DMS153 (cell line): Measurements from ENCODE around the gene KIFC3.
"Not testable (repeated sequence)": the region's sequence is repeated elsewhere in the genome, so short reads cannot be mapped to it uniquely, and the experiment has no call there.

Experiments used
- DNase-seq: peaks from one replicate; lab custom pipeline; 2025; lab: John Stamatoyannopoulos, UW

The KIFC3 gene

DNA sequence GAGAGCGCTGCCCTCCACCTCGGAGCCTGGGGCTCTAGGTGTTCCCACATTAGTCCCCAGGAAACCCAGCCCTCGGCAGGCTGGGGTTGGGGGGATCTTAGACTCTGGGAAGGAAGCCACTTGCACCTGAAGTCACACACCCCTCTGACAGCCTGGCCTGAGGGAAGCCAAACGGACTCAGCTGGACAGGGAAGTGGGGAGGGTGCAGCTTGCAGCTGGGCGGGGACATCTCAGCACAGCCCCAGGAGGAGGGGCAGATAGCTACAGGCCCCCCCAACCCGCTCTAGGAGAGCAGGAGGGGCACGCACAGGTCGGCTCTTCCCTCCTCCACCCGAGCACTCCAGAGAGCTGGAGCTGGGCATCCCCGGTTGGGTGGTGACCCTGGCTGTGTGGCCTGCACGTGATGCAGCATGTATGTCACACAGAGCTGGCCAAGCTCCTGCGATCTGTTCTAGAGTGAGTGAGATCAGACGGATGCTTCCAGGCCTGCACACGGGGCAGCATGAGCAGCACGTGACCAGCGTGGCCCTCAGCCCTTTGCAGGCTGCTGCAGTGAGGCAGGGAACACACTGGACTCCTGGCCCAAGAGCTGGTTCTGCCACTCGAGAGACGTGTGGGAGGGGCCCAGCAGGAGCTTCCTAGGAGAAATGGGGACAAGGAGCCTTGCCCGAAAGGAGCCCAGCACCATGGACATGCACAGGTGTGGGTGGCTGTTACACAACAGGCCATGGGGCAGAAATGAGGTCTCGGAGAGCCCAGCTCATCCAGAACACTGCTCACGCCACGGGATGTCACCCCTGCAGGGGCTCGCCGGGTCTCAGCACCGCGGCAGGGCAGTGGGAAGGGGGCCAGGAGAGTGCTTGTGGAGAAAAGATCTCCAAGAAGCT, 15.4 kb downstream of the KIFC3 start:
- no peak for DNase-seq

DNA sequence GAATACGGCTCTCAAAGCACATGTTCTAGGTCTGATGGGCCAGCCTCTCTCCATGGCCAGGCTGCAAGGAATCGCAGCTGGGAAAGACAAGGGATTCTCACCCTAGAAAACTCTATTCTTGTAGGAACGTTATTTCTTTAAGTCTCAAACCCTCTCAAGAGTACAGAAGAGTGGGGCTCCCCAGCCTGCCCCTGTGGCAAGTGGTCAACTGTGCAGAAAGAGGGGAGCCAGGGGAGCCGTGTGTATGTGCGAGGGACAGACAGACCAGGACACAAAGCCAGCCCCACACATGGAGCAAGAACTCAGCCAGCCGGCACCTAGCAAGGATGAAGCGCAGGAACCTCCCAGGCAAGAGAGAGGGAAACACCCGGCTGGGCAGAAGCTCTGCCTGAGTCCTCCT, 16.4 kb downstream of the KIFC3 start:
- no peak for DNase-seq

DNA sequence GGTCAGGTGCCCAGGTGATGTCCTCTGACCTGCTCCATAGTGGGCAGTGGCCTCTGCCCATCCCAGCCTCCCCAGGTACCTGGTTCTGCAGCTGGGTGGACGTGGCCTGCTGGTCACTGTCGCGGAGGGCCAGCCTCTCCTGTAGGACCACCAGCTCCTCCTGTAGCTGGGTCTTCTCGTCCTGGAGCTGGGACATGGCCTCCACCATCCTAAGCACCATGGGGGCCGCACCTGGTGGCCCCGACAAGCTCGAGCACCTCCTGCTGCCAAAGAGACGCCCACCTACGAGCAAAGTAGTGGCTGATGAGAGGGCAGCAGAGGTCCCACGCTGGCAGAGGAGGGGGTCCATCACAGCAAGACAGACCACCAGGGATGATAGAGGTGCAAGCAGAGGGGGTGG, 16.9 kb downstream of the KIFC3 start:
- DNase-seq: no peak

DNA sequence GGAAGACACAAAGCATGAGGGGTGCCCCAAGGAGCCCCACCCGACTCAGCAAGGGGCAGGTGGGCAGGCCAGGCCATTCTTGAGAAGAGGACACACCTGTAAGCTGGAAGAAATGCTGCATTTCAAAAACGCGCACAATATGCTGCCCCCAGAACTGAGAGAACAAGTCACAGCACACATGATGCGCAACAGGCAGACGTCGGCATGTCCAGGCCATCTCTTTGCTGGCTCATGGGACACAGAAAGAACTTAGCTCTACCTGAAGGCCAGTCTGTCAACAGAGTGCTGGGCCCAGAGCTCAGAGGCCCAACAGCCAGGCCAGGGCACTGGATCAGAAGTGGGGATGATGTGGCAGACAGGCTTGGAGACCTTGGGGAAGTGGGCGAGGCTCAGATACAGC, 18.0 kb downstream of the KIFC3 start:
- no peak for DNase-seq

DNA sequence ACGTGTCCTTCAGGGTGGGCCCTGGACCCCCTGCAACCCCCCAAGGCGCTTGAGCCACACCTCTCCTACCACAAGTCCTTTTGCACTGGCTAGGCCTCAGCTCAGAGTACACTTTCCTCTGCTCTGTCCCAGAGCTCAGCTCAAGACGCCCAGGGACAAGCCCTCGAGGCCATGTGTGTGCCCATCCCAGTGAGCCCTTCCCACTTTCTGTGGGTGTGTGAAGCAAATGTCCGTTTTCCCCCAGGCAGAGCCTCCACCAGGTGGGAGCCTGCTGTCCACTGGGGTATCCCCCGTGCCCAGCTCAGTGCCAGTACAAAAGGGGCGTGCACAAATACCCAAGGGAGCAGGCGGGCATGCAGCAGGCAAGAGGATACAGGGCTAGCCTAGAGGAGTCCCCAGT, 18.4 kb downstream of the KIFC3 start:
- DNase-seq: no peak

DNA sequence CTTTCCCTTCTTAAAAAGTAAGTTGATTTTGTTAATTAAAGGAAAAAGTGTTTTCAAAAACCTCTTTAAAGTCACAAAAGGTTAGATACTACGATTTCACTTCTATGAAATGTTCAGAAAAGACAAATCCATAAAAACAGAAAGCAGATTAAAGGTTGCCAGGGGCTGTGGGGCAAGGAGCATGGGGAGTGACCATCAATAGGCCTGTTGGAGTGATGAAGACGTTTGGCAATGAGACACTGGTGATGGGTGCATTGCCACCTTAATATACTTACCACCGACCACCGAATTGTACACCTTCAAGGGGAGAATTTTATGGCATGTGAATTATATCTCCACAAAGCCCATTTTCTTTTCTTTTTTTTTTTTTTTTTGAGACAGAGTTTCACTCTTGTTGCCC, 19.2 kb downstream of the KIFC3 start:
- no peak for DNase-seq

DNA sequence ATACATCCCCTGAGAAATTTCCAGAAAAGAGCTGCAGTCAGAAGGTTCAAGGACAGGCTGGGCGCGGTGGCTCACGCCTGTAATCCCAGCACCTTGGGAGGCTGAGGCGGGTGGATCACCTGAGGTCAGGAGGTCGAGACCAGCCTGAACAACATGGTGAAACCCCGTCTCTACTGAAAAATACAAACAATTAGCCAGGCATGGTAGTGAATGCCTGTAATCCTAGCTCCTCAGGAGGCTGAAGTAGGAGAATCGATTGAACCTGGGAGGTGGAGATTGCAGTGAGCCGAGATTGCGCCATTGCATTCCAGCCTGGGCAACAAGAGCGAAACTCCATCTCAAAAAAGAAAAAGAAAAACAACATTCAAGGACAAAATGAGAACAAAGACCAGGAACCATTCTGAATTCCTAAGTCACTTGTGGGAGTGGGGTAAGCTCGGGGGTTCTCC, 19.7 kb downstream of the KIFC3 start:
- not testable (repeated sequence) for DNase-seq

DNA sequence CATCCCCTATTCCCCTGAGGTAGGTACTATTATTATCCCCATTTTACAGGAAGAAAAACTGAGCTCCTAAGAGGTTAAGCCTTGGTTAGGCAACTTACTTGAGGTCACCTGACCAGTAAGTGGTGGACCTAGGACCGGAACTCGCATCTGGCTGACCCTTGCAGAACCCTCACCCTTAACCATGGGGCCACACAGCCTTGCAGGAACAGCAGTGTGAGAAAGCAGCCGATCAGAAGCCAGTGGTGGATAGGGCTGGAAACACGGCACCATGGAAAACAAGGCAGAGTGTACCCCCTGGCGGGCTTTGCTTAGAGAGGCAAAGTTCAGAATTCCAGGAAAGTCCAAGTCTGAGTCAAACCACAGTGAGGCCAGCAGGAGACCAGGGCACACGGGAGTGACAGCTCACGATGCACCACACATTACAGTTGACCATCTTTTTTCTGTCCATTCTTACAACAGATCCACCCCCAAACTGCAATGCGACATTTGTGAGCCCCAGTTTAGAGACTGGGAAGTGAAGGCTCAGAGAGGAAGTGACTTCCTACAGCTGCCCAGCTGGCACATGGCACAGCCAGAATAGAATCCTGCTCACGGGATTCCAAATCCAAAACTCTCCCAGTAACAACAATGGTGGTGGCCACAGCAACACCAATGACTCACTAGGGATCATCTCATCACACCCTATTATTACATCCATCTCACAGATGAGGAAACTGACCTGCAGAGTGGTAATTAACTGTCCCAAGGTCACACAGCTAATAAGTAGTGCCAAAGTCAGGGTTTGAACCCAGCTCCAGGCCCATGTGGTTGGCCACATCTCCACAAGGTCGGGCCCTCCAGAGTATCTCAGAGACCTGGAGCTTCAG, 20.3 kb downstream of the KIFC3 start:
- DNase-seq: no peak

DNA sequence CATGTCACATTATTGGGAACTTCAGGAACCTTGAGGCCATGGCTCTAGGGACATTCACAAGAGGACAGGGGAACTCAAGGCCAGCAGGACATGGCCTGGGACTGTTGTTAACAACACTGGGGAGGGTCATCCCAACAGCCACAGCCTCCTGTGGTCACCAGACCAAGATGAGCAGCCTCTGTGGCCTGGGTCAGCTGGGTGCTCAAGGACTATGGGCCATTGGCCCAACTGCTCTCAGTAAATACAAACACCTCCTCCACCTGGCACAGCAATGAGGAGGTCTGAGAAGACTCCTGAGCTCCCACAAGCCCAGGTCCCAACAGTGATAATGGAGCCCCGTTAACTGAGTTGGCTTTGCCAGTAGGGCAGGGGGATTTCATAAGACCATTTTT, 20.9 kb downstream of the KIFC3 start:
- no peak for DNase-seq

DNA sequence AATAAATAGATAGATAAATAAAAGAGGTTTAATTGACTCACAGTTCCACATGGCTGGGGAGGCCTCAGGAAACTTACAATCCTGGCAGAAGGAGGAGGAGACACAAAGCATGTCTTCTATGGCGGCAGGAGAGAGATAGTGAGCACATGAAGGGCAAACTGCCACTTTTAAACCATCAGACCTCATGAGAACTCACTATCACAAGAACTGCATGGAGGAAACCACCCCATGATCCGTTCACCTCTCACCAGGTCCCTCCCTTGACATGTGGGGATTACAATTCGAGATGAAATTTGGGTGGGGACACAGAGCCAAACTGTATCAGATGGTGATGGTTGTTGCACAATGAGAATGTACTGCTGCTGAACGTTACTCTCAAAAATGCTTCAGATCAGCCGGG, 22.5 kb downstream of the KIFC3 start:
- DNase-seq: not testable (repeated sequence)

DNA sequence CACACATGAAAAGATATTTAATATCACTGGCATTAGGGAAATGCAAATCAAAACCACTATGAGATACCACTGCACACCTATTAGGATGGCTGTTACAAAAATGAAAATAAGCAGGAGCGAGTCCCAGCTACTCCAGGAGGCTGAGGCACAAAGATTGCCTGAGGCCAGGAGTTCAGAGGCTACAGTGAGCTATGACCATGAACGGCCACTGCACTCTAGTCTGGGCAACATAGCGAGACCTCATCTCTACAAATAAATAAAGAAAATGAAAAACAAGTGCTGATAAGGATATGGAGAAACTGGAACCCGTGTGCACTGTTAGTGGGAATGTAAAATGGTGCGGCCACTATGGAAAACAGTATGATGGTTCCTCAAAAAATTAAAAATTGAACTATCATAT, 23.6 kb downstream of the KIFC3 start:
- DNase-seq: no peak

DNA sequence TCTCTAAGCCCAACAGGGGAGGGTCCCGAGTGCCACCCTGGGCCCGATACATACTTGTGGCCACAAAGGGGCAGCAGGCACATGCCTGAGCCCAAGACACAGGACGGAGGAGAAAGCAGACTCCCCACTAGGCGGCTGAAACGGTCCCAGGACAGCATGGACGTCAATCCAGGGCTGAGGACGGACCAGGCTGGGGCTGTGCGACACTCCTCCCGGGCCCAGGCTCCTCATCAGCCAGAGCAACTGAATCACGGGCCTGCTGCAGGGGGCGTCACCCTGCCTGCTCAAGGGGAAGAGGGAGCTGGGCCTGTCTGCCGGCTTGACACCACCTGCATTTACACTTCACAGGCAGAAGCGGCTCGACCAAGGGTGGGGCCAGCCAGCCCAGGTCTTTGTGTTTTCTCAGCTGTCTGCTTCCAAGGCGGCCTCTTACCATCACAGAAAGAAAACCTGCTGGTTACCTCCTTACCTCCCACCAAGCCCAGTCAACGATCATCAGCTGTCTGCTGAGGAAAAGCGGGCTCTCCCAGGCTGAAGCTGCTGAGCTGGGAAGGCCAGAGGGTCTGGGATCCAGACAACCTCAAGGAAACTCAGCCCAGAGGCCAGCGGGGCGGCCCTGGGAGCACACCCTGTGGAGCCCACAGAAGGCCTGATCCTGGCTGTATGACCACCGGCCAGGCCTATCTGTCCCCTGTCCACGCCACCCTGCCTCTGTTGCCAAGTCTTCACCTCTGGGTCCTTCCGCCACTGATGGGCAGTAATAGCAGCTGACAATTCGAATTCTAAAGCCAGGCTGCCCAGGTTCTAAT, 26.4 kb downstream of the KIFC3 start:
- peak; percentile 26 for DNase-seq

DNA sequence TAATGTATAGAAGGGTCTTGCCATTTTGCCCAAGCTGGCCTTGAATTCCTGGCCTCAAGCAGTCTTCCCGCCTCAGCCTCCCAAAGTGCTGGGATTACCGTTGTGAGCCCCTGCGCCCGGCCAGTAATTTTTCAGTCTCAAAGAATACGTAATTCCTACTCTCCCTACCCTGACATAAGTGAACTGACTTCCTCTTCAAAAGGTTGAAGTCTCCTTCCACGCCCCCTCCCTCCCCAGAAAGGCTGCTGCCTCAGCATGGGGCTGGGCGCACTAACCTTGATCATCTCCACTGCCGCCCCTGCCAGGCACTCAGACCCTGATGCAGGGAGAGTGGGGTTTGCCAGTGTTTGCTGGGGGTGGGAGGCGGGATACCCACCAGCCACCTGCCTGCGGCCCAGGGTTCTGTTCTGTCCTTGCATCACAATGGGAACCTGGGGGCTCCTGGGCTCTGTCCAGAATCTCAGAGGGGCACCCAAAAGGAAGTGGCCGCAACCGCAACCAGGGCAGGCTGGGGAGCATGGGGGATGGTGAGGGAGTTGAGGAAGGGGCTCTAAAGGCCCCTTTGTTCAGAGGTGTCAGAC, 27.5 kb downstream of the KIFC3 start:
- no peak for DNase-seq

DNA sequence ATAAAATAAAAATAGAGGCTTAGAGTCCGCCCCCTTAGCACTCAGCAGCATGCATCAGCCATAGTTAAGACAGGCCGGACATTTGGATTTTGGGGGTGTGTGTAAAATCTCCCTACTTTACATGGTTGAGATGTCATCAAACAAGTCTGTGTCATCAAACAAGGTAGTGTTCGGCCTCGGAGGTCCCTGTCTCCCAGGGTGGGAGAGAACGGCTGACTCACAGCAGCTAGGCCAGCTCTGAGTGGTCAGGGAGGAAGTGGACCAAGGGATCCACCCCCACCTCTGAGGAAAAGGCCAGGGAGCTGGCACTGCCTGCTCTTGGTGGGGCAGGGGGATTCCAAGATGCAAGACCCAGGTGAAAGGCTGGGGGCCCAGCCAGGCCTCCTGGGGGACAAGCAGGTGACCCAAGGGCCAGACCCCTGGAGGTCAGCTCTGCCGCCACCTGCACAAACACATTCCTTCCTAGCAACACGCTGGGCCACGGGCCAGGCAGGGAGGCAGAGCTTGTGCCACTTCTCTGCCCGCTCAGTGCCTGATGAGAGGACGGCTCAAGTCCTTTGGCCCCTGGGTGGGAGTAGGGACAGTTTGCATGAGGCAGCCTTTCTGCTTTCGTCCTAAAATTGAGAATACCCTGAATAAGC, 28.5 kb downstream of the KIFC3 start:
- no peak for DNase-seq

DNA sequence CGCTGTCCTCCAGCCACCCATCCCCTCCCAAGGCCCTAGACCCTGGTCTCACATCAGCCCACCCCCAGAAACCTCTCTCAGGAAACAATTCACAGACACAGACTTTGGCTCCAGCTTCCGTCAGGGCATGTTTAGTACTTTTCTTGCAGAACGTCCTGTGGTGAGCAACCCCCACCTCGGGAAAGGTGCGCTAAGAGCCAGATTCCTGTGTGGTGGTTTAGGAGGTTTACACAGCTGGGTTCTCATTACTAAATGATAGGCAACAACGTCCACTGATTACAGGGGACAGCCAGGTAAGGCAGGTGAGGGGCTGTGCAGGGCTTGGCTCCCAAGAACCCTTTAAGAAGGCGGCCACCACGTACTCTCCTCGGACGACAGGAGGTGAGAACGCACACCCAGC, 29.3 kb downstream of the KIFC3 start:
- no peak for DNase-seq

DNA sequence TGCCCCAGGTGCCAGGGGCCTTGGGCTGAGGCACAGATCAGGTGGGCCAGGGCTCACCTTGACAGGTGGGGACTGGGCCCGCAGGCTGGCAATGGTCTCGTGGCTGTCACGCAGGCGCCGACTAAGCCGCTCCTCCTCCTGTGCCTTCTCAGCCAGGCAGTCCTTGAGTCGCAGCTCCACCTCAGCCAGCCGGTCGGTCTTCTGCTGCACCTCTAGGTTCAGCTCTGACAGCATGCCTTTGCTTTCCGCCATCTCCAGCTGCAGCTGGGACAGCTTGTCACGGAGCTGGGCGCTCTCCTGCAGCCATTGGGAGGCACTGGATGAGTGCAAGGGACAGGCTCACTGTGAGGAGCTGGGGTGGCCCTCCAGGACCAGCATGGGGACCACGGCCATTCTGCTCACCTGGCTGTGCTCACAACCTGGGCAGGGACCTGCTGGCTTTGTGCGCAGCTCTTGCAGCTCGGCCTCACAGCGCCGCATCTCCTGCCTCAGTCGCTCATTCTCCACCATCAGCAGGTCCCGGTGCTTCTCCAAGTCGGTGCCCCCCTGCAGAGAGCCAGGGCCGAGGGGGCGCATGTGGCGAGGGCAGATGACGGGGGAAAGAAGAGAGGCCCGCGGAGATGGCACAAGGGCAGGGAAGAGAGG, 31.0 kb downstream of the KIFC3 start:
- DNase-seq: no peak

DNA sequence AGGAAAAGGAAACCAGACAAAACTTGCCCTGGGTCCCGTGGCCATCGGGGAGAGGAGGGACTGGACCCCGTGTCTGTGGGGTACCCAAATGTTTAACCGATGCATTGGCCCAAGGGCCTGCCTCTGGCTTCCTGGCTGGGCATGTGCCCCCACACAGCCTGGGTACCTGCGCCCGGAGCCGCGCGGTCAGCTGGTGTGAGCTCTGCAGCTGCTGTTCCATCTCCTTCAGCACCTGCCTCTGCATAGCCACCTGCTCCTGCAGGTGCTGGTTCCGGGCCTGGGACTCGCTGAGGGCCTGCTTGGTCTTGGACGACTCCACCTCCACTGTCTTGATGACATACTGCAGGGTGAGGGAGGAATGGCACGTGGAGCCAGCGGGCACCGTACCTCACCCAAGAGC, 31.9 kb downstream of the KIFC3 start:
- no peak for DNase-seq

DNA sequence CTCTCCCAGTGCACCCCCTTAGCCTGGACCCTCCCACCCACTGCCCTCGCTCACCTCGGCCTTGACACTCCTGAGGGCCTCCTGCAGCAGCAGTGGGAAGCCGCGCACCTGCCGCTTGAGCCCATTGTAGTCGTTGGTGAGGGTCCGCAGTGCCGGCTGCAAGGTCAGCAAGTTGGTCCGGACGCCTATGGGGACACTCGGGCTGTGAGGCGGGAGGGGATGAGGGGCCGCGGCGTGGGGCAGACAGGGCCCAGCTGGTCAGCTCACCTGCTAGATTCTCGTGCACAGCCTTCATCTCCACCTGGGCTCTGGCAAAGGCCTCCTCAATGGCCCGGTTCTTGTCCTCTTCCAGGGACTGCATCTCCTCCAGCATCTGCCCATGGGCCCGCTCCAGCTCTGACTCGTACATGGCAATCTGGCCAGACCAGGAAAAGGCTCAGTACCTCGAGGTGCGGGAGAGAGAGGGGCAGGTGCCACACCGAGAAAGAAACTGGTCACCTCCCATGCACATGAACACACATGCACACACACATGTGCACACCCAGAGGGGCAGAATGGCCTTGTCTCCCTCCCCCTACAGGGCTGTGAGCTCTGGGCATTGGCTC, 32.6 kb downstream of the KIFC3 start:
- DNase-seq: no peak

DNA sequence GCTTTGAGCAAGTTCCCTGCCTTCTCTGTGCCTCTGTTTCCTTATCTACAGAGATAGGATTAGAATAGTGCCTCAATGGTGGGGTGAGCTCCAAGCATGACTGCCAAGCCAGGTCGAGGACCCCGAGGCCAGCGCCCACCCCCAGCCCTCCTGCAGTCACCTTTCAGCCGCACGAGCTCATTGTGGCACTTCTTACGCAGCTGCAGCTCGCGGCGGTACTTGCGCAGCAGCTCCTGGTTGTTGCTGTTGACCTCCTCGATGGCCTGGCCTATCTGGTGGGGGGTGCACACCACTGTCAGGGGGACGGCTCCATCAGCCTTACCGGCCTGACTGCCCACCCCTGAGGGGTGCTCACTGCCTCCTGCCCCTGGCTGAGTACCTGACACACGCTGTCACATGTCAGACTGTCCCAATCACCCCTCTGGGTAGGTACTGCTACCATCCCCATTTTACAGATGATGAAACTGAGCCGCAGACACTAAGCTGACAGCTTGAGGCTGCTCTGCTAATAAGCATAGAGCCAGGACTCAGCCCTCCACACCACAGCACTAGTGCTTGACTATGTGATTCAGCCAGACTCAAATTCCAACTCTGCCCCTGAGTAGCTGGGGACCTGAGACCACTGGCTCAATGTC, 35.5 kb downstream of the KIFC3 start:
- no peak for DNase-seq

DNA sequence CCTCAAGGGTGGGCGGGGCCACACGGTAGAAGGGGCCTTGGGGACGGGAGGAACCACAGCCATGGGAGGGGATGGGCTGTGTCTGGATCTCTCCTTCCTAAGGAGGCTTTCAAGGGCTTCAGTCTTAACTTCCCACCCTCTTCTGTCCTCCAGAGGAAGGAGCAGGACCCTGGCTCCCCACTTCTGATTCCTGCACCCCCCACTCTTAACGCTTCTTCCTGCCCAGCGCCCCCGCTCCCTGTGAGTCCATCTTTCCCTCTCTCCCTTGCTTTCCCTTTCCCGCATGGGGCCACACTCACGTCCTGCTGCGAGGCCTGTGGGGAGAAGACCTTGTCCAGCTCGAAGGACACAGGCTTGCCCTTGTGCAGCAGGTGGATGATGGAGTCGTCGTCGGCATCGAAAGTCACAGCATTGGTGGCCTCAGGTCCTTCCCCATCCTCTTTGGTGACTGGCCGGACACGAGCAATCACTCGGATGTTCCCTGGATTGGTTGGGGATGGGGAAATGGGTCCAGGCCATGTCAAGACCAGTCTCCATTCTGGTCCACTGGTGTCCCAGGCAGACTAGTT, 37.0 kb downstream of the KIFC3 start:
- DNase-seq: no peak
